ENCODE results near the gene ATXN2.
"Not testable (repeated sequence)": the region's sequence is repeated elsewhere in the genome, so short reads cannot be mapped to it uniquely, and the experiment has no call there.

GRCh38 chr12:111507258-111507657 lies 91.9 kb downstream of the ATXN2 start:
- not testable (repeated sequence) for TF ChIP-seq EZH2 (IDR thresholded peaks at IDR 0.05; ENCODE audit: insufficient read depth, poor library complexity, severe bottlenecking); EZH2phosphoT487 (IDR thresholded peaks at IDR 0.05; ENCODE audit: insufficient read depth, low read depth)
